GM23338 (cell line): ENCODE data around the gene H19.

Experiments
- CREB1 ChIP-seq: fragments of 250-450 bp; sonication (Bioruptor Pico); IDR thresholded peaks from 2 replicates; pipeline ENCODE4 v1.5.0; 2020; ENCODE audit warnings: low read depth, mild to moderate bottlenecking, moderate library complexity
- CTCF ChIP-seq, 2 experiments: fragments of 200-600 bp in 1 of 2; sonication (generic) in 1 of 2; conservative IDR thresholded peaks; 2 replicates each; pipeline versions ENCODE4 v1.5.1 to v1.6.1; 2016 to 2017; ENCODE audit warnings: antibody characterized with exemption in 2 of 2, low read depth in 2 of 2, mild to moderate bottlenecking in 2 of 2, moderate library complexity in 1 of 2
- ETS1 ChIP-seq: IDR thresholded peaks from 2 replicates; pipeline ENCODE4 v1.6.1; 2016; ENCODE audit warnings: antibody characterized with exemption
- EZH2 ChIP-seq: fragments of 200-600 bp; sonication (generic); IDR thresholded peaks from one replicate; pipeline ENCODE4 v1.8.0; 2017; ENCODE audit warnings: antibody characterized with exemption, mild to moderate bottlenecking, low read depth; ENCODE audit not compliant: unreplicated experiment
- EZH2phosphoT487 ChIP-seq: fragments of 200-600 bp; sonication (generic); IDR thresholded peaks from one replicate; pipeline ENCODE4 v1.8.1; 2018; ENCODE audit warnings: antibody characterized with exemption; ENCODE audit not compliant: unreplicated experiment
- JUNB ChIP-seq: IDR thresholded peaks from one replicate; pipeline ENCODE4 v1.6.1; 2016; ENCODE audit warnings: antibody characterized with exemption; ENCODE audit not compliant: unreplicated experiment
- NANOG ChIP-seq: IDR thresholded peaks from 2 replicates; pipeline ENCODE4 v1.6.1; 2016; ENCODE audit warnings: antibody characterized with exemption, borderline replicate concordance
- POLR2AphosphoS5 ChIP-seq: IDR thresholded peaks from 2 replicates; pipeline ENCODE4 v1.6.1; 2016; ENCODE audit warnings: antibody characterized with exemption, low read depth
- REST ChIP-seq: IDR thresholded peaks from one replicate; pipeline ENCODE4 v1.6.1; 2018; ENCODE audit warnings: antibody characterized with exemption; ENCODE audit not compliant: unreplicated experiment
- STAT1 ChIP-seq: IDR thresholded peaks from one replicate; pipeline ENCODE4 v1.6.1; 2016; ENCODE audit warnings: antibody characterized with exemption; ENCODE audit not compliant: unreplicated experiment
- ZNF331 ChIP-seq: fragments of 250-450 bp; sonication (Bioruptor Pico); IDR thresholded peaks from 2 replicates; pipeline ENCODE4 v1.5.0; 2020; ENCODE audit warnings: low read depth, mild to moderate bottlenecking, moderate library complexity
- ZNF462 ChIP-seq: fragments of 250-450 bp; sonication (Bioruptor Pico); IDR thresholded peaks from 2 replicates; pipeline ENCODE4 v1.5.0; 2020; ENCODE audit warnings: mild to moderate bottlenecking, moderate library complexity

GRCh38 chr11:2002042-2002776 lies 4.6 kb upstream of the H19 start:
- no peak for TF ChIP-seq CTCF (conservative IDR thresholded peaks at IDR 0.05; ENCODE audit: low read depth in 2 of 2)
- TF ChIP-seq JUNB = no peak
- no peak for TF ChIP-seq EZH2phosphoT487
- no peak for TF ChIP-seq CREB1 (CRISPR knock-in tag)
- TF ChIP-seq REST = no peak
- no peak for TF ChIP-seq ZNF462 (CRISPR knock-in tag)
- TF ChIP-seq POLR2AphosphoS5 = no peak
- TF ChIP-seq EZH2 = no peak
- TF ChIP-seq STAT1 = no peak
- TF ChIP-seq NANOG = no peak
- no peak for TF ChIP-seq ZNF331
- TF ChIP-seq ETS1 = no peak
